Kasumi-1 (cell line): Measurements from ENCODE around the gene FARS2.

Experiments used
- DNase-seq, 2 experiments: peaks; one replicate each; lab custom pipeline; 2025; lab: John Stamatoyannopoulos, UW

Gene FARS2

DNA sequence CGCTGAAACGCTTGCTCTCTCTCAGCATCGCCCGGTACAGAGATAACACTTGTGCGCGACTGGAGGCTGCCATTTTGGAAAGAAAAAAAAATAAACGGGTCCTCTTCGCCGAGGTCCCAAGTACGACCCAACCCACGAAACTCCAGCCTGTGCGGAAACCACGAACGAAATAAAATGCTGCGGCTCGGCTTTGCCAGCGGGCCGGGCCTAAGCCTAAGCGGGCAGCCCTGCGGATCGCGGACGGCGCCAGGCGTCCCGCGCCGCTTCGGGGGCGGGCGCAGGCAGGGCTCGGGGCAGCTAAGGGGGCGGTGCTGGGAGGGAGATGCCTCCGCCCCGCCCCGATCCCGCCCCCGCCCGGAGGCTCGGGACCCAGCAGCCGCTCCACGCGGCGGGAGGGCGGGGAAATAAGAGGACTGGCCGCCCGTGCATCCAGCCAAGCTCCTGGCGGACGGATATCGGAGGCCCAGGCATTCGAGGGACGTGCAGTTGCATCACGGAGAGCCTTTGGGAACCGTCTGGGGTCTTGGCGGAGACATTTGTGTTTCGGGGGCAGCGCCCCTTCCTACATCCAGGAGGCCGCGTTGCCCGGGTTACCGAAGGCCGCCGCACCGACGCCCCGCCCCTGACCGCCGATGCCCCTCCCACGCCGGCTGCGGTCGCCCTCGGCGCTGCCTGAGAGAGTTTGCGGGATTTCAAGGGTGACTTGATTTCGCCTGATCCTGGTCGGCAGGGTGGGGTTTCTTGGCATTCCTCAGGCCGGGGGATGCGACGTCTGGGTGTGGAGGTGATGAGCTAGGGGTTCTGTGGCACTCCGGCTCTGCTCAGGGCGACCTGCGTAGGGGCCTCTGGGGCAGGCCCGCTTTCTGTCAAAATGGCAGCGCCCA lies at the start of gene FARS2, which contains the start of gene LYRM4:
Gene FARS2 (plus strand): TSS at position 853 of the 884 bp plus-strand sequence.
Gene LYRM4 (minus strand): TSS at position 290 of the 884 bp plus-strand sequence. CDS start 217 bp downstream, at position 73.
- DNase-seq: peak; percentile 84 to 86

DNA sequence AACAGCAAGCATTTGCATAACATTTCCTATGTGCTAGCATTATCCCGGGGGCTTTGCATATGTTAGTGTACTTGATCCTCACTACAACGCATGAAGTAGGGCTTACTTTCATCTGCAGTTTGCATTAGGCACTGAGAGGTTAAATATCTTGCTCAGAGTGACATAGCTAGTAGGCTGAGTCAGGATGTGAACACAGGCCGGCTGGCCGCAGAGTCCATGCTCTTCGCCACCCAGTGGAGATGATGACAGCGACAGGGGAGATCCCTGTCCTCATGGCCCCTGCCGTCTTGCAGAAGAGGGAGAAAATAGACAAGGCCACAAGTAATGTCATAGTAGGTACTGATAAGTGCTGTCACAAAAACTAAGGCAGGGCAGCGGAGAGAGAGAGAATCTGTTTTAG lies 47.5 kb upstream of the FARS2 start:
- no peak for DNase-seq

DNA sequence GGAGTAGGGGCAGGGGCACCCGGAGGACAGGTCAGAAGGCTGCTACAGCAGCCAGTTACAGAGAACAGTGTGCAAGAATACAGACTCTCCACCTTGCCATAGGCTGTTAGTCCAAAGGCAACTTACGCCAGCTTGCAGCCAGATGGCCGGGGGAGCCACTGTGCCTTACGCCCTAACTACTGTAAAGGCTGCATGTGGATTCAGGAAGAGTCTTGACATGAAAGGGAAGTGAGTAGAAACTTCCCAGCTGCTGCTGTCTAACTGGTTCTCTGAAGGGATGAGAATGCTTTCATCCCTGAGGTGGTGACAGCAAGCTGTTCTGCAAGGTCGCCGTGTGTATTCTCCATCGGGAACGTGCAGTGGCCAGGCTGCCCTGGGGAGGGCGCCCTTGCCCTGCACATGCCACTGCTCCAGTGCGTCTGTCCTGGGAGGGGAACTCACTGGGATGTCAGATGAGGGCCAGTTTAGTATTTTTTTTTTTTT lies 46.7 kb upstream of the FARS2 start:
- DNase-seq: peak; percentile 35 to 50

DNA sequence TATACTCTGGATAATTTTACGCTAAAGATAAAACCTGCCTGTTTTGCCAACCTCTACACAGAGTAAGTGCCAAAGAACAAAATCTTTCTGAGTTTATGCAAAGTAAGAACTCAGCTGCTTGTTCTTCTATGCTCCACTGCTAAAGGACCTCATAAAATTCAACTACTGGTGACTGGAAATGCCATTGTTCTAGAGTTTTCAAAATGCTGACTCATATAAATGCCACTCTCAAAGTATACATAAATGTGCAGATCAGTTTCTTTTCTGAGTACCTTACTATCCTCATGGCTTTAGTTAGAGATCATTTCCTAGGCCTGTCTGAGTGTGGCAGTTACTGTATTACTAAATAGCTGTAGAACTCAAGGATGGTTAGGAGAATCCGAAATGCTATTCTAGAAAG lies 46.2 kb upstream of the FARS2 start:
- no peak for DNase-seq

DNA sequence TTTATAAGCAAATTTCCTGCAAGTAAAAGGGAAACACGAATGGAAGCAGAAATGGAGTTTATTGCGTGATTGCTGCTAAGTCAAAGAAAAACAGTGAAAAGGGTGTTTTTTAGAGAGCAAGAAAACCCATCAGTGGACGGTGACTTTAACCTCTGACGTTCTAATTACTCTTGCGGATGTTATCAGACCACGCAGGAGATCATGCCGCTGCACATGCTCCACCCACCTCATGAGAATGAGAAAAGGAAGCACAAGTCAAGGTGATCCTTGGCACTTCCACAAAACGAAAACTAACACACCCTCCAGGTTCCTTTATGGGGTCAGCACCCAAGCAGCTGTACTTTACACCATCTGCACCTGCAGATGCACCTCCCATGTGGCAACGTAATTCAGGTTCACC lies 45.5 kb upstream of the FARS2 start:
- DNase-seq: no peak

DNA sequence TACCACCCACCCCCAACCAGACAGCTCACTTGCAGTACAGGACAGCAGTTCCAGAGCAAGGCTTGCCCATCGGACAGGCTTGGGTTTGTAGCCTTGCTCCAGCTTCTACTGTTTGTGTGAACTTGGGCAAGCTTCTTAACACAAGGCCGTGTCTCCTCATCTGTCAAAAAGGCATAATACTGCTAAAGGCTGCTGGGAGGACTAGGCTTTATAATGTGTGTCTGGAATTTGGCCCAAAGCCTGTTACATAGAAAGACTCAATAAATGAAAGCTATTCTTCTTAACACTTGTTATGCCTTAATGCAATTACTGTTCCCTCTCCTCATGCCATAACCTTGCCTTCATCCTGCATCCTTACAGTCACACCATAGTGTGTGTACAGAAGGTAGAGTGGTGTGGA lies 44.0 kb upstream of the FARS2 start:
- no peak for DNase-seq

DNA sequence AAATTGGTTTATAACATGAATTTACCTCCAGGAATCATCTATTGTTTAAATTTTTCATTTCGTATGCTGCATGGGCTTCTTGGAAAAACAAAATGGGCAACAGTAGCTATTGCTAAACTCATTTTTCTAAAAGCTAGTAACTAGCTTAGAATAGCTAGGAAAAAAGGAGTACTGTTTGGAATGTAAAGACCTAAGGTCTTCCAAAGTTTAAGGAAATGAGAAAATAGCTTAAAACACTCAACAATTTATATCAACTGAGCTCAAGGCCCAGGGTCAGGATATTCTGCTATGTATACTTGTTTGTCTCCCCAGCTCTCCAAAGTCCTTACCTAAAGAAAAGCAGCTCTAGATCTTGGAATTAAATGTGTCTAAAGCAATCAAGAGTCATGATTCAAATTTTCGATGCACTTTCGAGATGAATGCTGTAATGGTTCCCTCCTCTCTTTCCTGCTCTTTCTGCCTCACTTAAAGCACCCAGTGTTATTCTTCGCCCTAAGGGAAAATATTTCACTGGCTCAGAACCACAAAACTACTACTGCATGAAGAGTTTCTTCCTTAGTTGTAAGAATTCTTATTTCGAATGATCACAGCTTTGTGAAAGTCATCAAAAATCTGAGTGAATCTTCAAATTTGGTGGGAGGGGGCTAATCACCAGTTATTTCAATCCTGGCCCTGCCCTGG lies 42.2 kb upstream of the FARS2 start:
- DNase-seq: no peak

- DNase-seq: no peak
Measured at GRCh38 chr6:5220443-5220842, 40.9 kb upstream of the FARS2 start.

DNA sequence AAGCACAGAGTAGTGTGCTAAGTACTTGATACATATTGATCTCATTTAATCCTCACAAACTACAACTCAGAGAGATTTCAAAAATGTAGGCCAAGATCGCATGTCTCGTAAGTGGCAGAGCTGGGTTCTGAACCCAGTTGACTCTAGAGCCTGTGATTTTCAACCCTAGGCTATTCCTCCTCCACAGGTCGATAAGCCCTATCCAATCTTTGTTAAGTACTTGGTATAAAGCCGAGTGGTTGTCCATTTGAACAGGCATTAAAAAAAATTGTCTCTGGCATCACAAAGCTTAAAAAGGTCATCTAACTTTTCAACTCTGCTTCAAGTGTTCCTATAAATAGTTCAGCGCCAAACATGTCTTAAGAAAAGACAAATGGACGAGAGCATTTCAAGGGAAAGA lies 38.0 kb upstream of the FARS2 start:
- DNase-seq: no peak

GRCh38 chr6:5229356-5229755 lies 32.0 kb upstream of the FARS2 start:
- DNase-seq: no peak

- DNase-seq: peak; percentile 39 to 47
Measured at GRCh38 chr6:5230081-5230480, 31.2 kb upstream of the FARS2 start.

GRCh38 chr6:5231289-5231688 lies 30.0 kb upstream of the FARS2 start:
- DNase-seq: no peak

- DNase-seq: peak; percentile 77 to 84
Measured at GRCh38 chr6:5234874-5235273, 26.4 kb upstream of the FARS2 start.

GRCh38 chr6:5235830-5236229 lies 25.5 kb upstream of the FARS2 start:
- DNase-seq: no peak

DNA sequence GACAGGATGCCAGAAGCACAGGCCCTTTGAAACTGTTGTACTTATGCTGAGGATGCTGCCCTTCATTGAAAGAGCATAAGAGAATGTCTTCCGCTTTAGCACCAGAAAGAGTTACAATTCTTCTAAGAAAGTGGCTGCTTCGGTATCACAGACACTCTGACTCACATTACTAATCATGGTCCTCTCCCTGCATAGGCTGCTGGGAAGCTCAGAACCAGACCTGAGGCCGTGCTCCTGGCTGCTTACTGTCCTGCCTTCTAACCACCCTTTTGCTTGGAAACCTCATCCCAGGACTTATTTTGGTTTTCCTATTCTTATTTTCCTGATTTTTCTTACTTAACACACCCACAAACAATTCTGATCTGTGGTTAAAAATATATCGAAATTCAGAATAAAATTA lies 23.5 kb upstream of the FARS2 start:
- DNase-seq: no peak

- no peak for DNase-seq
Measured at GRCh38 chr6:5238336-5238735, 23.0 kb upstream of the FARS2 start.

- no peak for DNase-seq
Measured at GRCh38 chr6:5241252-5241651, 20.1 kb upstream of the FARS2 start.

DNA sequence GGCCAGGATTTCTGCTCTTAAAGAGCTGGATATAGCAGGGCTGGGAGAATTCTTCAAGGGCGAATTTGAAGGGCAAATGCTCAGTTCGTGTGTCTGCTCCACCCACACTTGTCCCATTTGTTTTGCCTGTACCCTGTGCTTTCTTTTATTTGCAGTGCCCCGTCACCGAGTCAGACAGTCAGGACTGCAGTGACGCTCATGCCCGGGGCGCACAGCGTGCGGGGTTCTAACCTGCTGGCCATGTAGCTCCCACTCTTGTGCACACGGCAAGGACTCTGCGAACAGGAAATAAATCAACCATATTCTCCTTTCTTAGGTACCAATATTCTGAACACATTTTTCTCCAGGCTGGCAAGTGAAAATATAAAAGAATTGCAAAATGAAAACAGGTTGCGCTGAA lies 18.2 kb upstream of the FARS2 start:
- DNase-seq: no peak

GRCh38 chr6:5246141-5247097 lies 14.9 kb upstream of the FARS2 start:
- no peak for DNase-seq

DNA sequence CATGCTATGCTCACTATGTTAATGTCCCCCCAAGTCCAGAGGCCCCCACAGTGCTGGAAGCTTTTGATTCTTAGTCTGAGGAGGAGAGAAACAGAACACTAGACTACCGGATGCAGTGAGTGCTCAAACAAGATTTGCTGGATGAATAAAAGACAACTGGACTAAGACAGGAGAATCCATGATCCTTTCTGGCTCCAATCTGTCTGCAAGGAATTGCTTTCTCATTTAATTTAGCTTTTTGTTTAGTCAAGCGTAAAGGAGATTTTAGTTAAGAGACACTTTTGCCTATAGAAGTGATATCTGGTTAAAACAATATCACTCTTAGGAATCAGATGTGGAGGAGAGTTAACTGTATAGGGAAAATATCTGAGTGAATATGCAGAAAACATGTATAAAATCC lies 14.1 kb upstream of the FARS2 start:
- no peak for DNase-seq

DNA sequence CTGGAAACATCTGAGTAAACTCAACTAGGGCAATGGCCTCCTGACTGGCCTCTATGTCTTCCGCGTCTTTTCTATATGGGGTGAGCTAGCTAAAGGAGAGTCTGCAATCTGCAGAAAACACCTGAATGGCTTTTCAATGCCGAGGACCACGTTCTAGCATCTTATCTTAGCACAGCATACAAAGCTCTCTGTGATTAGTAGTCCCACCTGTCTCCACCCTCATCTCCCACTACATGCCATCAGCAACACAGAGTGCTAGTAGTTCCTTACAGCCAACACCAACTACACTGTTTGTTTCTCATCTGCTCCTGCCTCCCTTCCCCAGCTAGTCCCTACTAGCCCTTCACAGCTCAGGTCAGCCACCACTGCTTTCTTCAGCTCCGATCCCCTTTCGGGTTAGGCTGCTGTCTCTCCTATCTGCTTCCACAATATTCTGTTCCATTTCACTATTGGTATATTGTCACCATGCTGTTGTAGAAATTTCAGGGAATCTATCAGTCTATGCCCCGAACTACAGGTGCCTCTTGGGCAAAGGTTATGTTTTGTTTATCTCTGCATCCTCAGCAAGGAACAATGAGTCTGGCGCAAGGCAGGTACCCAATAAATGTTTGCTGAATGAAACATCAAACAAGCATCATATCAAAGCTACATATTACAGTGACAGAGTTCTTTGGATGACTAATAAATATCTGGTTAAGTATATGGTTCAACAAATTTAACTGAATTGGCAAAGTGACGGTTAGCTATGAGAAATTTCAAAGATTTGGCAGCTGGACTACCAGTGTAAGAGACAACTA lies 12.8 kb upstream of the FARS2 start:
- no peak for DNase-seq
